GM19324 (cell line): ENCODE measurements around the gene STK32B.

Experiments used
- ATAC-seq: cut with Tn5 transposase; IDR thresholded peaks from one replicate; pipeline ENCODE4 v1.9.1; 2021; ENCODE audit warnings: mild to moderate bottlenecking, moderate library complexity; ENCODE audit not compliant: unreplicated experiment, low FRiP score

Gene STK32B

DNA sequence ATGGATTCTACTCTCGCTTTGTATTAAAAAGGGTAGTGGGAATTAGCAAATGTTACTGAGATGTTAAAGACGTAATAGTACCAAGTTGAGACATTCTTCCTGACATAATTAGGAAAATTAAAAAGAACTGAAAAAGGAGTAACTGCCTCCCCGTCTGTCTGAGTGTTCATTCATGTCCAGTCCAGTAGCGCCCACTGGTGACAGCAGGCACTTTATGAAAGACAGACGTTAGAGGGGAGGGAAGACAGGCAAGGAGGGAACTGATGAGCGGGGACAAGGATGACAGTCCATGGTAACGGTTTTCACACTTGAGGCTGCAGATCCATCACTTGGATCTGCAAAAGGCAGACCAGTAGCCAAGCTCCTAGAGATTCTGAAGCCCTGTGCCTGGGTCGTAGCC lies 326.7 kb downstream of the STK32B start:
- ATAC-seq, result no peak

DNA sequence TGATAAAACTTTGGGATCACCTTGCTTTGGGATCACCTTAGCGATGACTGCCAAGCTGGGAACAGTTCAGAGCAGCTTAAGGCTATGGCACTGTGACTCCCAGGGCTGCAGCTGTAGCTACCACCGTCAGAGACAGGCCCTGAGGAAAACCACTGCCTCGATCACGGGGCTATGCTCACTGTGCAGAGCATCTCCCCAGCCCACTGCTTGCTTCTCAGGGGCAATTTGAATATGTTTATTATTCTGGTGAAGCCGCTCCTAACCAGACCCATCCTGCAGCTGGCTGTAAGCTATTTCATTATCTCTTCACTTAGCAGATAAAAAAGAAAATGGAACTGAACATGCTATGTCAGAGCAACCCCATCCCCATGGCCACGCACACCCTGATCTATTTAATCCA lies 328.6 kb downstream of the STK32B start:
- no peak for ATAC-seq

GRCh38 chr4:5381961-5382441 lies 330.7 kb downstream of the STK32B start:
- ATAC-seq, result no peak

GRCh38 chr4:5383191-5383980 lies 332.1 kb downstream of the STK32B start:
- ATAC-seq, result no peak

- no peak for ATAC-seq
Measured at GRCh38 chr4:5385741-5386311, 334.5 kb downstream of the STK32B start.

GRCh38 chr4:5386921-5387320 lies 335.6 kb downstream of the STK32B start:
- ATAC-seq, result no peak

GRCh38 chr4:5387457-5387856 lies 336.2 kb downstream of the STK32B start:
- no peak for ATAC-seq

- no peak for ATAC-seq
Measured at GRCh38 chr4:5389756-5390310, 338.6 kb downstream of the STK32B start.

DNA sequence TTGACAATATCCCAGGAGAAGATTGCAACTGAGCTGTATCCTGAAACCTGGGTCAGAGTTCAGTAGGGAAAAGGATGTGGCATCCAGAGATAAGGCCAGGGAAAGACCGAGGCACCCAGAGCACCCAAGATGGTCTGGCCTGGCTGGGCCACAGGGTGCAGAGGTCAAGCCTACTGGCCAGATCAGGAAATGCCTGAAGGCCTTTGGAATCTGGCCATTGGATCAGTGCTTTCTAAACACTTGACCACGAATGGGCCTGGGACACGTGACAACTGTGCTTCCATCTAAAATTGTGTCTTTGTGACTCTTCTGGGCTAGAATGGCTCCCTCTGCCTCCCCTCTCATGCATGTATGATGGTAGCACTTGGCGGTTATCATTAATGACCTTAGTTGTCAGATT lies 340.2 kb downstream of the STK32B start:
- no peak for ATAC-seq

DNA sequence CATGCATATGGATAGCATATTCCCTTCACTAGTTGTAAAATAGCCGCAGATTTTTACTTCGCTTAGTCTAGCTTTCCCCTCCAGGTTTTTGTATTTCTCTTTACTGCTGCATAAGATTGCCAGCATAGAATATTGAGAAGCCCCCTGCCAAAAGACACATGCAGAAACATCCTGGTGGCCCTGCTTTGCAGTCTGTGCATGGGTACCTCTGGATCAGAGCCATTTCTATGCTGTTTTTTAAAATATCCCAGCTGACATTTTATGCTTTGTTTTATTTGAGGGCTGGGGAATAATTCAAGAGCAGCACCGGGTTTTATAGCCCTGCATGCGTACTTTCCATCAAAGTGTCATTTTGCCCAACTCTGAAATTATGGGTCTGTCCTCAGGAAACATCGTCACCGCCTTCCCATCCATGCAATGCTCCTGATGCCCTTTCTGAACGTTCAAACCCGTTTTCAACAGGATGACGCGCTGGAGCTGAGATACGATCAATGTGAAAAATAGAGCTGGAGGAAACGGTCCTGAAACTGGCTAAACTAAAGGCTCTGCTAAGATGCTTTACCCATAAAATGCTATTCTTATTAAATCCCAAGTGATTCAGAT lies 342.7 kb downstream of the STK32B start:
- ATAC-seq, result no peak

DNA sequence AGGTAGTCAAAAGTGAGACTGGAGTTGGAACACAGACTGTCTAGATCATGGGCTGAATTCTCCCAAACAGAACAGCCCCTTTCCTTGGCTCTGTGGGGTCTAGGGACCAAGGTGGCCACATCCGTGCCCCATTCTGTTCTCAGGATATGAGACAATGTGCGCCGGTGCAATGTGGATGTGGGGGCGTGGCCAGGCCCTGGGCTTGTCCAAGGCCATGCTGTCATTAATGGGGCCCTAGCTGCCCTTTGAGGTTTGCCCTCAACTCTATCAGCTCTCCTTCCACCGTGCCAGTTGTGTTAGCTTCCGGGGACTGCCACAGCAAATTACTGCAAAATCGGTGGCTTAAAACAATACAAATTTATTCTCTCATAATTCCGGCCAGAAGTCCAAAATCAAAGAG lies 344.5 kb downstream of the STK32B start:
- no peak for ATAC-seq

- ATAC-seq, result no peak
Measured at GRCh38 chr4:5398056-5398455, 346.8 kb downstream of the STK32B start.

DNA sequence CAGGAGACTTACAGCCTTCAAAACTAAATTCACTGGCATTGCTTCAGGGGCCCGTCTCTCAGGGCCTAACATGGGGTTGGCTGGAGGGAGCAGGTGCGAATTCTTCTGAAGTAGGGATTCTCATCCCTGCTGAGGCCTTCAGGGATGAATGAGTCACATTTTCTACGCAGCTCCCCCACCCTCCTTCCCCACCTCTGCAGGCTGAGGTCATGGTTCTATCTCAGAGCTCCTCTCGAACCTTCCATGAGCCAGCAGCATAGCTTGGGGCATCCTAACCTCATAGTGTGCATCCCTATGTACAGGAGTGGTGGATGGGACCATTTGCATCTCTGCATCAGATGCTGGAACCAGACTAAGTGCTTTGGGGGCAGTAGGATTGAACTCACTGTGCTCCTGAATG lies 347.8 kb downstream of the STK32B start:
- ATAC-seq, result no peak

DNA sequence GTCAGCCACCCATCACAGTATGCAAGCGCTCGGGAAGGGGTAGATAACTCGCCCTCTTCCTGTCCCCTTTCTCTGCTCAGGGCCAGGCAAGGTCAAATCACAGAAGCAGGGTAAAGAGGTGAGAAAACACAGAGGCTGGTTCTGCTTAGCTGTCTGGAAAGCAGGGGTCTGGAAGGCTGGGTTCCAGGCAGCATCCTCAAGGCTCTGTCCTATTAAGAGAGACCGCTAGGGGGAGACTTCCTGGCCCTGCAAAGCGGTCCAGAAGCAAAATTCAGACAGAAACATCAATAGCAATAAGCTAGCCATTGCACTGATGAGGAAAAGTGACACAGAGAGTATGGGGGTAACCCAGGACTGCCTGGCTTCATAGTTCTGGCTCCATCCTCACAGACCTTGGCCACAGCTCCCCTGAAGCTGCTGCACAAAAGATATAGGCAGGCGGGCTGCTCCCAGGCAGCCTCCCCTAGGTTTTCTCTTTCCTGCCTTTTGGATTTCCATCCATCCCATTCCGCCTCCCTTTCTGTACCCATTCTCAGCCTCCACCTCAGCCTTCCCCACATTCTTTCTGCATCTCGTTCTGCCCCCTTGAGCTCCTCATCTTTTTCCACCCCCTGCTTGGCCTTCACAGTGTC lies 348.6 kb downstream of the STK32B start:
- ATAC-seq, result no peak

GRCh38 chr4:5403746-5404497 lies 352.6 kb downstream of the STK32B start:
- ATAC-seq, result no peak

DNA sequence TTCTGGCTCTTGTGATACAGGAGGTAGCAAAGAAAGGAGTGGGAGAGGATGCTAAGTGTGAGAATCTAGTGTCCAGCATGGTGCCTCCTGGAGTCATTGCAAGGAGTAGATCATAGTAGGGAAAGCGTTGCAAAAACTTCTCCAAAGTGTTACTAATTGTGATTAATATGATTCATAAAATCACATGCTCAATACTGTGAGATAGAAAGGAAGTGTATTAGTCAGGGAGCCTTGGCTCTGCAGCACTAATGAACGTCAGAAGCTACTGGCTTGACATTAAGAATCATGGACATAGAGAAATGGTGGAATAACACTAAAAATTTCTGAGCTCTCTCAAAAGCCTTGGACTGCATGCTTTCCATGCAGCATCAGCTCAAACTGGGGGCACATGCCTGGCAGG lies 358.0 kb downstream of the STK32B start:
- ATAC-seq, result no peak

GRCh38 chr4:5409972-5410618 lies 358.8 kb downstream of the STK32B start:
- ATAC-seq, result no peak

GRCh38 chr4:5412296-5412695 lies 361.0 kb downstream of the STK32B start:
- no peak for ATAC-seq

DNA sequence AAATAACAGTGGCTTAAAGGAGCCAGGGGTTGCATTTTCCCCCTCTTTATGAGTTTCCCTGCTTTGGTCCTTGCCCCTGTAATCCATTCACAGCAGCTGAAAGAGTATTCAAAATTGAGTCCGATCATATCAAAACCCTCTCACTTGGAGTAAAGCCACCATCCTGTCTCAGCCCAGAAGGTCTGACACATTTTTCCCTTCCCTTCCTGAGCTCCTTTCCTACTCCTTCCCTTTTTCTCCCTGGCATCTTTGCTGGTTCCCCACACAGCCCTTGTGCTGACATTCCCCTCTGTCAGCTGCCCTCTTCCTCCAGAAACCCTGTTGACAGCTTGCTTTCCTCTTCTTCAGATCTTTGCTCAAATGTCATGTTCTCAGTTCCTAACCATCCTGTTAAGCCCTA lies 361.5 kb downstream of the STK32B start:
- ATAC-seq, result no peak

- no peak for ATAC-seq
Measured at GRCh38 chr4:5416637-5417036, 365.4 kb downstream of the STK32B start.
